HG02884 (cell line): ENCODE measurements around the gene TES.
A peak's percentile ranks its signal among the peaks of the same experiment; 100 is the strongest.

Experiments used
- ATAC-seq: cut with Tn5 transposase; IDR thresholded peaks from one replicate; pipeline ENCODE4 v1.9.1; 2021; ENCODE audit warnings: mild to moderate bottlenecking, moderate library complexity; ENCODE audit not compliant: unreplicated experiment

Gene TES

DNA sequence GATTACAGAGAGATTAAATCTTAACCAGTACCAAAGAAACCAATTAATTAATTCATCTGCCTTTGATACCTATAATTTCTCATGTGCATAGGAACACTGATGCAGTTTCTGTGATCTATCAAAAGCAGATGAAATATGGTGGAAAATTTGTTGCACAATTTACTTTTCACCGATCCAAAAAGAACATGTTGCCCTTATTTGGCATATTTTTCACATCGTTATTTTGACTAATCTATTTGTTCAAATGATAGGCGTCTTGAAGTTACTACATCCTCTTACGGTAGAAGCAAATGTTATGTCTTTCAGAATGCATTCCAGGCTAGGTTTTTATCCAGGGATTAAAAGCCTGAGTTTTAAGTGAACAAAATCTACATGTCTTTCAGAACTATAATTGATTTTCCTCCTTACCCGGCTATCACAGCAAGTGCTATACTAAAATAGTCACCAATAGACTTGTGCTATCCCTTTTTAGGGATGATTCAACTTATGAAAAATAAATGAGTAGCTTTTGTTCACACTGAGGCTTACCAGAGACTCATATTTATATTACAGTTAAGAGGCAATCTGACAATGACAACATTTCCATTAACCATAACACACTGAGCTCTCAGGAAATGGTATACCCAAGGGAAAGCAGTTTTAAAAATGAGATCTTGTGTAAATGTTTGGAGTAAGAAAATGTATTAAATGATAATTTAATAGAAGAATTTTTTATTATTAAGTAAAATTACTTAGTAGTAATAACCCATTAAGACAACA lies 16.8 kb upstream of the TES start:
- no peak for ATAC-seq

DNA sequence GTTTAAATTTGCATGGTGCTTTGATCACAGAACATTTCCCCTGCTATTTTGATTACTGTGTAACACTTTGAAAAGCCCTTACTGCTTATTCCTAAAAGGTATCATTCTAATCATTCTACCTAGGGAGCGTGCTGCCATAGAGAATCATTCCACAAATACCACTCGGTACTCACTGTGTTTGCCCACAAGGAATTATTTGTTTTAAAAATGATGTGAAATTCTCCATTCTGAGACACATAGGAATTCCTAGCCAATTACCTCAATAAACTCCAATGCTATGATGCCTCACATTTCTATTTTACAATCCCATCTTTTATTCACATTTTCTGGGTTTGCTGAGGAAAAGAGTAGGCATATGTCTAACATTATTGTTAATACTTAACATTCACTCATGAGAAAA lies 16.2 kb upstream of the TES start:
- no peak for ATAC-seq

- ATAC-seq, result no peak
Observed at GRCh38 chr7:116195451-116195850, 14.9 kb upstream of the TES start.

- no peak for ATAC-seq
Observed at GRCh38 chr7:116196947-116197346, 13.4 kb upstream of the TES start.

GRCh38 chr7:116197360-116197759 lies 13.0 kb upstream of the TES start:
- no peak for ATAC-seq

GRCh38 chr7:116198748-116199410 lies 11.5 kb upstream of the TES start:
- no peak for ATAC-seq

- no peak for ATAC-seq
Observed at GRCh38 chr7:116200963-116201362, 9.4 kb upstream of the TES start.

- ATAC-seq, result no peak
Observed at GRCh38 chr7:116206141-116206540, 4.2 kb upstream of the TES start.

- no peak for ATAC-seq
Observed at GRCh38 chr7:116208919-116209318, 1.4 kb upstream of the TES start.

DNA sequence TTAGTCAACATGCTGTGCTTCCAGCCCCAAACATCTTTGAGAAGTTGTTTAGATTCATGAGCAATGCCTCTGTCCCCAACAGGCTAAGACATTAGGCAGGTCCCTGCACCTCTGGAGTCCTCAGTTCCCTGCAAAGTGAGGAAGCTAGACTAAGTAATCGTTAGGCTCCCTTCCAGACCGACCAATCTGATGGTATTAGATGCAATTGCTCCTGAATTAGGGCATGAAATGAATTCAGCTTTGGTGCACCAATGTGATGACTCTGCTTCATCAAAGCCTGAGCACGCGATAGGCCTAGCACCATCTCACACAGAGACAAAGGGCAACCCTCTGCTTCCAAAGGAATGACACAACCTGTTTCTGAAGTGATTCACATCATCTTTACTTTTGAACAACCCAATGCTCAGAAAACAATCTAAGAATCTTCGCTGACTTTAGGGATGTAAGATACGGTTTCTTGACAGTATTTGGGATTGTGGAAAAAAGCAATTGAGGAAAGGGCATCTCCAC lies 723 bp upstream of the TES start:
- no peak for ATAC-seq

DNA sequence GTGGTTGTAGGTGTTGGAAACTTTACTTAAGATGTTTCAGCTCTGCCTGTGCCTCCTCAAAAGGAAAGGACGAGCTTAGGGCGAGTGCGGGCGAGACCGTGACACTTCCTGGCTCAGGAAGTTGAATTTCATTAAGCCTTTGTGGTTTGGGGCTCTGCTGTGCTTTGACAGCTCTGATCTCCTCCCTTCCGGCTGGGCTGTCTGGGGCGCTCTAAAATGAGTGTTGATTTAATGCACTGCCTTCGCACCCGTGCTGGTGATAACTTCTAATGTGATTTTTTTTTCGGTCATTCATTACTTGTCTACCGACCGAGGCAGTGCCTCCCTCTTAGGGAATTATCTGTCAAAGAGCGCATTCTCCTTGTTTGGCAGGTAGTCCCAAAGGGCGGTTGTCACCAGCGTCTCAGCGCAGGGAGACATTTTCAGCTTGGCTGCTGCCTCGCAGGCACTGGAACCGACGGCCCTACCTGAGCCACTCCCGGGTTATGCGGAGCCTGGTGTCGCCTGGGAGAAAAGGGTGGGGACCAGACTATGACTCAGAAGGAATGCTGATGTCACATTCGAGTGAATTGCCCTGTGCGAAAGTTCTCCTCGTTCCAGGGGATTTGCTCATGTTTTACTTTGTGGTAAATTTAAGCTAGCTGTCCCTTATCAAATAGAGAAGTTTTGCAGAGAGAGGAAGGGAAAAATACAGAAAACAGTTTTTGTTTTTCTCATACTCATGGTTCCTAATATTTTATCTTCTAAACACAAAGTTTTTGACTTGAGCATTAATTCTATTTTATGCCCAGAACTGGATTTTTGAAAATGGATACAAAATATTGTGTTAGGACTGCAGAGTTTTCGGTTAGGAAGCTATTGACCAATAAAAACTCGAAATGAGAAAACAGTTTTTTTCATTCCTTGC lies 920 bp downstream of the TES start:
- peak; percentile 67 for ATAC-seq

DNA sequence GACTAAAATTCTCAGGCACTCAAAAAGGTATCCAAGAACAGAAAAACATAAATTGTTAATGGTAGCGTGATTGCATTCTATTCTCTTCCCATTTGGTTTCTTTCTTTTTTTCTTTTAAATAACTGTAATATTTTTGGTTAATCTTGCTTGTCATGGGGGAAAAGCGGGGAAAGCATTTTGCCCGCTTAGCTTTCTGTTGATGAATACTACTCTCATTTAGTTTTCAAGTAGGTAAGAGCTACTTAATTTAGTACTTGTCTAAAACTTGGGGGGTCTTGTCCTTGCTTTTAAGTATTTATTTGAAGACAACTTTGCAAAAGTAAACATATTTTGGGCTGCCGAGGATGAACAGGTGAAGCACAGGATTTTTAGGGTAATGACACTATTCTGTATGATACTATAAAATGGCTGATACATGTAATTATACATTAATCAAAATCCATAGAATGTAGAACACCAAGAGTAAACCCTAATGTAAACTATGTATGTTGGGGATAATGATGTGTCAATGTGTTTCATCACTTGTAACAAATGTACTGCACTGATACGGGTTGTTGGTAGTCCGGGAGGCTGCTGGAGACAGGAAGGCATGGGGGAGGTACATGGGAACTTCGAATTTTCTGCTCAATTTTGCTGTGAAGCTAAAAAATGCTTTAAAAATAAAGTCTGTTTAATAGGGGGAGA lies 1.7 kb downstream of the TES start:
- ATAC-seq, result no peak

- ATAC-seq, result no peak
Observed at GRCh38 chr7:116212869-116213268, 2.5 kb downstream of the TES start.

GRCh38 chr7:116213361-116214130 lies 3.2 kb downstream of the TES start:
- no peak for ATAC-seq

DNA sequence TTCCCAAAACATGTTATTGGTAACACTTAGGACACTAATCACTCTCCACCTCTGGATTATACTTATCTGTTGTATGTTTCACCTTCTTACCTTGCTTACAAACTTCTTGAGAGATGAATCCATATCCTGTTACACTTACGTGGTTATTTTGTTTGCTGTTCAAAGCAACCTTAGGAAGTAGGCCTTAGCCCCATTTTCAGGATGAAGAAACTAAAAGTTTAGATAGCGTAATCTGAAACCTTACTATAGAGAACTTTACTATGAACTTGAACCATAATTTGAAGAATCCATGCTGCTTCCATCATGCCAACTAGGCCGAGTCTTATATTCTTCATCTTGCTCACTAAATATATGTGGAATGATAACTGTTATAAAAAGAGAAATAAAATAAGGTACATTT lies 4.6 kb downstream of the TES start:
- no peak for ATAC-seq

DNA sequence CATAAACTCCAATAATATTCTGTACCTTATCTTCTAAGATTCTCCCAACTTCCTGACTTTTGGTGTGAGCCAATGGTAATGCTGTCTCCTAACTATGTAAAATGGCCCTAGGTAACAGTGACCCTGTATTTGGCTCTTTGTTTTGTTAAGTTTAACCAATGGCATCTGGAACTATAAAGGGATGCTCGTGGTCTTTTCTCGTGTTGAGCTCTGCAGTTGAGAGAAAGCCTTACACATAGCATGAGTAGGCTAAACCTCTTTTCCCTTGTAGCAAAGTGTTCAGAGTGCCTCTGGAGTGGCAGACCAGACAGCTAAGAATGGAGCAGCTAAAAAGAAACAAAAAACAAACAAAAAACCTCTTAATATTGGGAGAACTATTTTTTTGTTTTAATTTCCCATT lies 5.2 kb downstream of the TES start:
- no peak for ATAC-seq

- peak; percentile 37 for ATAC-seq
Observed at GRCh38 chr7:116216956-116217571, 6.7 kb downstream of the TES start.

- no peak for ATAC-seq
Observed at GRCh38 chr7:116218051-116218645, 7.8 kb downstream of the TES start.

- no peak for ATAC-seq
Observed at GRCh38 chr7:116218747-116219146, 8.4 kb downstream of the TES start.
